Measurements from ENCODE around the gene OAT. TPM values are rescaled to one million over a fixed set of nuclear protein-coding genes. Genes with fewer than 3 reads are reported as not detected.

OAT gene
- total RNA-seq, 1 experiment from 2014 or later = 67.9 TPM

DNA sequence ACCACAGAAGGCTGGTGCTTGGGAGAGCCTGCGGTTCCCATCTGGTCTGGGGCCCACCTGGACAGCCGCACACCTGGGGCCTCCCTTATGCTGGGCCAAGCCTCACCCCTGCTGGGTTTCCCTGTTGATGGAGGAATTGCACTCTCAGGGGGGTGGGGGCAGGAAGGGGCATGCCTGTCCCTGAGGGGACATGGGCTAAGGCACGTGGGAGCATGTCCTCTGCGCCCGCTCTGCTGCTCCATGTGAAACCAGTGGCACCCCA is 43.4 kb downstream of the OAT start:
- Histone ChIP-seq H4K5ac (ENCODE audit: insufficient read length, low read depth, low read length) (no peak overlapping the region), H2BK20ac (ENCODE audit: low read depth, low read length, poor library complexity, severe bottlenecking) (no peak overlapping the region), H2BK5ac (ENCODE audit: insufficient read length, low read length) (no peak overlapping the region), H3T11ph (ENCODE audit: low read length) (no peak overlapping the region), H3K56ac (ENCODE audit: insufficient read length, low read depth, low read length) (no peak overlapping the region), H2BK120ac (ENCODE audit: low read depth, low read length, poor library complexity, severe bottlenecking) (no peak overlapping the region), H3K4me1 (ENCODE audit: insufficient read depth, low read length) (no peaks in the 10 kb centered on the region; the same call in 1 of the 2 replicates), H3K79me2 (ENCODE audit: insufficient read depth, low read length) (no peaks in the 10 kb centered on the region), H4K91ac (ENCODE audit: insufficient read length, low read depth, low read length) (no peak overlapping the region), H3K27me3 (ENCODE audit: insufficient read depth, low read length) (no peaks in the 10 kb centered on the region), H2AK5ac (ENCODE audit: insufficient read length, low read length) (no peak overlapping the region), H2BK12ac (ENCODE audit: insufficient read length, low read depth, low read length) (no peak overlapping the region), H3K18ac (ENCODE audit: insufficient read length, low read depth, low read length) (no peak overlapping the region), H3K14ac (ENCODE audit: insufficient read depth, low read length) (no peak overlapping the region), H3K23ac (ENCODE audit: insufficient read length, low read depth, low read length) (no peak overlapping the region), H3K4ac (ENCODE audit: low read depth, low read length) (no peak overlapping the region), H4K20me1 (ENCODE audit: control insufficient read depth, insufficient read depth, insufficient read length) (no peaks in the 10 kb centered on the region), H3K27ac (ENCODE audit: insufficient read length, low read depth, low read length) (no peak overlapping the region), H3K9ac (ENCODE audit: extremely low read depth, insufficient read length, low read length) (no peak overlapping the region), H2BK15ac (ENCODE audit: low read depth, low read length) (no peak overlapping the region), H3K23me2 (ENCODE audit: insufficient read length, low read depth, low read length, poor library complexity, severe bottlenecking) (no peaks in the 10 kb centered on the region), H3K9me3 (ENCODE audit: control insufficient read depth, low read depth, low read length) (no peaks in the 10 kb centered on the region), H4K8ac (replicated peaks; ENCODE audit: insufficient read length, low read depth, low read length) (no peak overlapping the region), H3K79me1 (ENCODE audit: insufficient read depth, low read depth, low read length, poor library complexity, severe bottlenecking) (no peaks in the 10 kb centered on the region), H2AFZ (ENCODE audit: low read length) (no peak overlapping the region), H3K4me2 (ENCODE audit: insufficient read depth, insufficient read length, low read length) (no peak overlapping the region)
- H3K9me3 Mint-ChIP-seq = no peaks in the 10 kb centered on the region; a peak in 2 of 5 replicates
- WGBS (ENCODE audit: extremely low coverage, insufficient read length, low lambda C conversion rate) = no CpG with 5 or more reads among the region's 5 CpGs
- peaks cover 34% of the 10 kb centered on the region for H3K27me3 Mint-ChIP-seq (ENCODE audit: low read depth)
- H3K4me3 Mint-ChIP-seq = no peak overlapping the region
- no peak for DNase-seq
- peaks cover 21 to 30% of the 10 kb centered on the region in 2 experiments for H3K4me1 Mint-ChIP-seq
- TF ChIP-seq, protein P1, sequence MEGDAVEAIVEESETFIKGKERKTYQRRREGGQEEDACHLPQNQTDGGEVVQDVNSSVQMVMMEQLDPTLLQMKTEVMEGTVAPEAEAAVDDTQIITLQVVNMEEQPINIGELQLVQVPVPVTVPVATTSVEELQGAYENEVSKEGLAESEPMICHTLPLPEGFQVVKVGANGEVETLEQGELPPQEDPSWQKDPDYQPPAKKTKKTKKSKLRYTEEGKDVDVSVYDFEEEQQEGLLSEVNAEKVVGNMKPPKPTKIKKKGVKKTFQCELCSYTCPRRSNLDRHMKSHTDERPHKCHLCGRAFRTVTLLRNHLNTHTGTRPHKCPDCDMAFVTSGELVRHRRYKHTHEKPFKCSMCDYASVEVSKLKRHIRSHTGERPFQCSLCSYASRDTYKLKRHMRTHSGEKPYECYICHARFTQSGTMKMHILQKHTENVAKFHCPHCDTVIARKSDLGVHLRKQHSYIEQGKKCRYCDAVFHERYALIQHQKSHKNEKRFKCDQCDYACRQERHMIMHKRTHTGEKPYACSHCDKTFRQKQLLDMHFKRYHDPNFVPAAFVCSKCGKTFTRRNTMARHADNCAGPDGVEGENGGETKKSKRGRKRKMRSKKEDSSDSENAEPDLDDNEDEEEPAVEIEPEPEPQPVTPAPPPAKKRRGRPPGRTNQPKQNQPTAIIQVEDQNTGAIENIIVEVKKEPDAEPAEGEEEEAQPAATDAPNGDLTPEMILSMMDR (conservative IDR thresholded peaks at IDR 0.05) = no peak
- no peak overlapping the region for H3K27ac Mint-ChIP-seq
- no peaks in the 10 kb centered on the region; a peak in 1 of 7 replicates for H3K36me3 Mint-ChIP-seq (ENCODE audit: insufficient read depth in 1 of 3, low read depth in 3 of 3)
